Vagina (tissue), 2 donors: Measurements from ENCODE around the gene BCL7B. TPM values are rescaled to one million over a fixed set of nuclear protein-coding genes. Genes with fewer than 3 reads are reported as not detected.
"Not testable (repeated sequence)": the region's sequence is repeated elsewhere in the genome, so short reads cannot be mapped to it uniquely, and the experiment has no call there.

Source experiments
- DNase-seq, 2 donors: peaks; one replicate each; pipeline ENCODE4 v3.0.0-alpha.2; 2017; ENCODE audit errors: extremely low spot score in 2 of 2
- H3K27ac ChIP-seq: fragments of 200-600 bp; sonication (generic); one replicate; pipeline ENCODE4 v1.5.1; 2019
- H3K27me3 ChIP-seq: fragments of 200-600 bp; sonication (generic); one replicate; pipeline ENCODE4 v1.5.1; 2019
- H3K36me3 ChIP-seq, 2 donors: fragments of 200-600 bp; sonication (generic); one replicate each; pipeline ENCODE4 v1.5.1; 2017 to 2019
- H3K4me1 ChIP-seq: fragments of 200-600 bp; sonication (generic); one replicate; pipeline ENCODE4 v1.5.1; 2019
- H3K4me3 ChIP-seq, 2 donors: fragments of 200-600 bp; sonication (generic); 1 replicate in 1 of 2; 2 replicates in 1 of 2; pipeline ENCODE4 v1.5.1; 2016 to 2019
- H3K9me3 ChIP-seq: fragments of 200-600 bp; sonication (generic); one replicate; pipeline ENCODE4 v1.5.1; 2019
- CTCF ChIP-seq, 3 experiments: fragments of 450-650 bp in 2 of 3; fragments of 200-600 bp in 1 of 3; sonication (generic) in 1 of 3; IDR thresholded peaks; one replicate each; pipeline ENCODE4 v1.5.1; 2017 to 2019; ENCODE audit warnings: antibody characterized with exemption in 3 of 3, mild to moderate bottlenecking in 2 of 3, moderate library complexity in 2 of 3
- POLR2A ChIP-seq, 2 donors: fragments of 450-650 bp; IDR thresholded peaks; one replicate each; pipeline ENCODE4 v1.6.1; 2017; ENCODE audit warnings: antibody characterized with exemption in 2 of 2, mild to moderate bottlenecking in 2 of 2, moderate library complexity in 2 of 2
- POLR2AphosphoS5 ChIP-seq, 2 donors: sonication (generic); formaldehyde crosslinking; IDR thresholded peaks; one replicate each; pipeline ENCODE4 v1.9.0; 2017; ENCODE audit warnings: antibody characterized with exemption in 2 of 2, mild to moderate bottlenecking in 2 of 2, low read depth in 1 of 2; ENCODE audit not compliant: insufficient read depth in 1 of 2
- intact Hi-C: fragments of 100-400 bp; cut with DNase I; formaldehyde crosslinking; loops from one replicate; pipeline ENCODE4 v1.15.1; 2023
- total RNA-seq: library from RNA; depleted of rRNA; stranded (reverse); fragments of >200 nt; gene quantifications from one replicate; pipeline ENCODE4 v1.2.3, GENCODE V29; 2016

Gene BCL7B
- total RNA-seq, 1 donor from 2014 or later = 57.0 TPM

GRCh38 chr7:73593207-73594045 is 35.9 kb upstream of the BCL7B start:
- H3K27ac ChIP-seq = no peak overlapping the region
- H3K4me3 ChIP-seq = no peak overlapping the region
- no peak for TF ChIP-seq POLR2A (IDR thresholded peaks at IDR 0.05)
- no peak for TF ChIP-seq POLR2AphosphoS5 (IDR thresholded peaks at IDR 0.05; ENCODE audit: insufficient read depth in 1 of 2, low read depth in 1 of 2)
- no peak for TF ChIP-seq CTCF (IDR thresholded peaks at IDR 0.05)
- no peak for DNase-seq
- intact Hi-C loops = no loop called here
- no peaks in the 10 kb centered on the region for H3K36me3 ChIP-seq
- no peaks in the 10 kb centered on the region for H3K9me3 ChIP-seq
- H3K27me3 ChIP-seq = no peaks in the 10 kb centered on the region
- no peaks in the 10 kb centered on the region for H3K4me1 ChIP-seq

- Histone ChIP-seq H3K9me3 (no peaks in the 10 kb centered on the region), H3K4me1 (peaks cover 14% of the 10 kb centered on the region), H3K36me3 (no peaks in the 10 kb centered on the region), H3K4me3 (no peak overlapping the region), H3K27ac (peak overlapping the region; percentile 45), H3K27me3 (no peaks in the 10 kb centered on the region)
- no peak for TF ChIP-seq CTCF (IDR thresholded peaks at IDR 0.05)
- no peak for TF ChIP-seq POLR2AphosphoS5 (IDR thresholded peaks at IDR 0.05; ENCODE audit: insufficient read depth in 1 of 2, low read depth in 1 of 2)
- no peak for TF ChIP-seq POLR2A (IDR thresholded peaks at IDR 0.05)
- no peak for DNase-seq
- intact Hi-C loops = no loop called here
These were observed 29.4 kb upstream of the BCL7B start for GRCh38 chr7:73586911-73587310.

- Histone ChIP-seq H3K27ac (no peak overlapping the region), H3K4me1 (peaks cover 14% of the 10 kb centered on the region), H3K27me3 (no peaks in the 10 kb centered on the region), H3K9me3 (no peaks in the 10 kb centered on the region), H3K36me3 (no peaks in the 10 kb centered on the region), H3K4me3 (no peak overlapping the region)
- TF ChIP-seq CTCF (IDR thresholded peaks at IDR 0.05) = no peak
- TF ChIP-seq POLR2A (IDR thresholded peaks at IDR 0.05) = no peak
- no peak for TF ChIP-seq POLR2AphosphoS5 (IDR thresholded peaks at IDR 0.05; ENCODE audit: insufficient read depth in 1 of 2, low read depth in 1 of 2)
- DNase-seq = no peak
- intact Hi-C loops = no loop called here
These were observed 27.7 kb upstream of the BCL7B start for GRCh38 chr7:73585196-73585595.

GRCh38 chr7:73582664-73583202 is 25.2 kb upstream of the BCL7B start:
- DNase-seq = no peak
- intact Hi-C loops = no loop called here
- Histone ChIP-seq H3K4me3 (no peak overlapping the region), H3K27me3 (no peaks in the 10 kb centered on the region), H3K4me1 (peaks cover 21% of the 10 kb centered on the region), H3K27ac (no peak overlapping the region), H3K36me3 (no peaks in the 10 kb centered on the region), H3K9me3 (no peaks in the 10 kb centered on the region)
- TF ChIP-seq CTCF (IDR thresholded peaks at IDR 0.05) = no peak
- TF ChIP-seq POLR2AphosphoS5 (IDR thresholded peaks at IDR 0.05; ENCODE audit: insufficient read depth in 1 of 2, low read depth in 1 of 2) = no peak
- TF ChIP-seq POLR2A (IDR thresholded peaks at IDR 0.05) = no peak

GRCh38 chr7:73581006-73581405 is 23.5 kb upstream of the BCL7B start:
- H3K4me3 ChIP-seq, H3K27me3 ChIP-seq, H3K27ac ChIP-seq, H3K9me3 ChIP-seq, intact Hi-C loops, H3K36me3 ChIP-seq, DNase-seq: not testable (repeated sequence)
- peaks cover 27% of the 10 kb centered on the region for H3K4me1 ChIP-seq
